Tibial nerve (tissue), 4 donors: Measurements from ENCODE around the gene PLCD4.

Experiments used
- EP300 ChIP-seq, 2 donors: sonication (generic); formaldehyde crosslinking; IDR thresholded peaks; one replicate each; pipeline ENCODE4 v1.6.1; 2017; ENCODE audit warnings: antibody characterized with exemption in 2 of 2, mild to moderate bottlenecking in 1 of 2
- TF ChIP-seq, protein P1 (sequence below), 5 experiments: fragments of 200-600 bp in 3 of 5; fragments of 450-650 bp in 2 of 5; sonication (generic) in 3 of 5; IDR thresholded peaks; one replicate each; pipeline ENCODE4 v1.5.1; 2016 to 2019; ENCODE audit warnings: antibody characterized with exemption in 5 of 5, mild to moderate bottlenecking in 3 of 5, moderate library complexity in 2 of 5

DNA sequence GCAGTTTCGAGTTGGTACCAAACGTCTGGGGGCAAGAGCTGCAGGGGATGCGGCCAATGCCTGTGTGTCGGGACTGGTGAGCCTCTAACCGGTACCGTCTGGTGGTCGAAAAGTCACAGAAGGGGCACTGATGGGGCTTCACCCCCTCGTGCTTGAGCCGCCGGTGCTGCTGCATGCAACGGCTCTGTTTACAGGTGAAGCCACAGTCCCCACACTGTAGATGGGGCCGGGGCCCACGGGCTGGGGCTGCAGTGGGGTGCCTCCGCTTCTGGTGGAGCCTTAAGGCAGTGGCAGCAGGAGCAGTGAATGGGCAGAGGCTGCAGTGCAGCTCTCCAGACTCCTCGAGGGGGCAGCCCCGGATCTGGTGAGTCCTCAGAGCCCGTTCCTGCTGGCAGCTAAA, 35.1 kb downstream of the PLCD4 start:
- TF ChIP-seq, protein P1, sequence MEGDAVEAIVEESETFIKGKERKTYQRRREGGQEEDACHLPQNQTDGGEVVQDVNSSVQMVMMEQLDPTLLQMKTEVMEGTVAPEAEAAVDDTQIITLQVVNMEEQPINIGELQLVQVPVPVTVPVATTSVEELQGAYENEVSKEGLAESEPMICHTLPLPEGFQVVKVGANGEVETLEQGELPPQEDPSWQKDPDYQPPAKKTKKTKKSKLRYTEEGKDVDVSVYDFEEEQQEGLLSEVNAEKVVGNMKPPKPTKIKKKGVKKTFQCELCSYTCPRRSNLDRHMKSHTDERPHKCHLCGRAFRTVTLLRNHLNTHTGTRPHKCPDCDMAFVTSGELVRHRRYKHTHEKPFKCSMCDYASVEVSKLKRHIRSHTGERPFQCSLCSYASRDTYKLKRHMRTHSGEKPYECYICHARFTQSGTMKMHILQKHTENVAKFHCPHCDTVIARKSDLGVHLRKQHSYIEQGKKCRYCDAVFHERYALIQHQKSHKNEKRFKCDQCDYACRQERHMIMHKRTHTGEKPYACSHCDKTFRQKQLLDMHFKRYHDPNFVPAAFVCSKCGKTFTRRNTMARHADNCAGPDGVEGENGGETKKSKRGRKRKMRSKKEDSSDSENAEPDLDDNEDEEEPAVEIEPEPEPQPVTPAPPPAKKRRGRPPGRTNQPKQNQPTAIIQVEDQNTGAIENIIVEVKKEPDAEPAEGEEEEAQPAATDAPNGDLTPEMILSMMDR (IDR thresholded peaks at IDR 0.05): no peak
- TF ChIP-seq EP300 (IDR thresholded peaks at IDR 0.05): no peak
